Caco-2 (cell line): ENCODE measurements around the gene NUP210. TPM values are rescaled to one million over a fixed set of nuclear protein-coding genes. Genes with fewer than 3 reads are reported as not detected.
A peak's percentile ranks its signal among the peaks of the same experiment; 100 is the strongest.
"Not testable (repeated sequence)": the region's sequence is repeated elsewhere in the genome, so short reads cannot be mapped to it uniquely, and the experiment has no call there.

Source experiments
- BruUV-seq: library from RNA; stranded (reverse); fragments of 400-500 nt; replicated peaks from 2 replicates; lab custom pipeline; 2021; lab: Mats Ljungman, UMichigan
- CTCF ChIA-PET: fragments of 300-600 bp; sonication (Branson Sonifier 250); formaldehyde crosslinking; loops from one replicate; lab custom pipeline; 2022; ENCODE audit warnings: antibody characterized with exemption; lab: Charles Lee
- POLR2A ChIA-PET: fragments of 300-600 bp; sonication (Branson Sonifier 250); formaldehyde crosslinking; loops from one replicate; lab custom pipeline; 2022; ENCODE audit warnings: antibody characterized with exemption; lab: Charles Lee
- DNase-seq, 2 experiments: peaks; one replicate each; pipeline versions ENCODE4 v3.0.0 to v3.0.0-alpha.2; 2020 to 2022
- H3K27me3 ChIP-seq: replicated peaks from 2 replicates; pipeline ENCODE4 v1.6.0; 2011; ENCODE audit warnings: low read length; ENCODE audit not compliant: control insufficient read depth, insufficient read depth
- H3K36me3 ChIP-seq: 2 replicates; pipeline ENCODE4 v1.5.1; 2011; ENCODE audit warnings: low read length; ENCODE audit not compliant: control insufficient read depth, insufficient read depth
- H3K4me1 ChIP-seq: fragments of 250-450 bp; sonication (Bioruptor Pico); 2 replicates; pipeline ENCODE4 v1.5.1; 2020; ENCODE audit warnings: mild to moderate bottlenecking
- H3K4me3 ChIP-seq: 2 replicates; pipeline ENCODE4 v1.5.1; 2011; ENCODE audit warnings: low read depth, mild to moderate bottlenecking, control low read depth, low read length
- H3K9me3 ChIP-seq: fragments of 250-450 bp; sonication (Bioruptor Pico); 2 replicates; pipeline ENCODE4 v1.5.1; 2020; ENCODE audit warnings: mild to moderate bottlenecking, moderate library complexity
- H3K27ac Mint-ChIP-seq: one replicate; pipeline ENCODE4 v1.8.0; 2022; ENCODE audit warnings: mixed read lengths; ENCODE audit not compliant: unreplicated experiment
- H3K27me3 Mint-ChIP-seq: one replicate; pipeline ENCODE4 v1.8.0; 2022; ENCODE audit warnings: mixed read lengths; ENCODE audit not compliant: insufficient read depth, unreplicated experiment
- H3K36me3 Mint-ChIP-seq: one replicate; pipeline ENCODE4 v1.8.0; 2022; ENCODE audit warnings: mild to moderate bottlenecking, mixed read lengths; ENCODE audit not compliant: insufficient read depth, unreplicated experiment
- H3K4me1 Mint-ChIP-seq: one replicate; pipeline ENCODE4 v1.8.0; 2022; ENCODE audit warnings: low read depth, mixed read lengths; ENCODE audit not compliant: unreplicated experiment
- H3K4me3 Mint-ChIP-seq: one replicate; pipeline ENCODE4 v1.8.0; 2022; ENCODE audit warnings: mild to moderate bottlenecking, moderate library complexity, mixed read lengths; ENCODE audit not compliant: unreplicated experiment
- H3K9me3 Mint-ChIP-seq: one replicate; pipeline ENCODE4 v1.8.0; 2022; ENCODE audit warnings: mixed read lengths; ENCODE audit not compliant: unreplicated experiment
- CTCF ChIP-seq, 2 experiments: fragments of 200-600 bp in 1 of 2; IDR thresholded peaks; 1 replicate in 1 of 2; 2 replicates in 1 of 2; pipeline versions ENCODE4 v1.5.1 to v1.8.0; 2011 to 2022; ENCODE audit warnings: antibody characterized with exemption in 1 of 2, control low read depth in 1 of 2, inconsistent platforms in 1 of 2, low read depth in 1 of 2, low read length in 1 of 2, mild to moderate bottlenecking in 1 of 2, moderate library complexity in 1 of 2; ENCODE audit not compliant: insufficient read depth in 1 of 2, severe bottlenecking in 1 of 2, unreplicated experiment in 1 of 2
- intact Hi-C: fragments of 100-400 bp; cut with micrococcal nuclease; formaldehyde crosslinking; loops from one replicate; pipeline ENCODE4 v1.10.0; 2022; ENCODE audit not compliant: unreplicated experiment
- total RNA-seq: library from RNA; stranded (reverse); gene quantifications from 2 replicates; pipeline ENCODE4 v1.2.3, GENCODE V29; 2022

NUP210 gene
- total RNA-seq, 1 experiment from 2014 or later = 63.7 TPM

GRCh38 chr3:13451301-13451673 is 31.2 kb upstream of the NUP210 start:
- H3K4me1 Mint-ChIP-seq = no peaks in the 10 kb centered on the region
- H3K36me3 Mint-ChIP-seq = no peaks in the 10 kb centered on the region
- no peaks in the 10 kb centered on the region for H3K9me3 Mint-ChIP-seq
- peak overlapping the region; percentile 92 for H3K27ac Mint-ChIP-seq
- no peak for TF ChIP-seq CTCF (IDR thresholded peaks at IDR 0.05; ENCODE audit: insufficient read depth in 1 of 2, low read depth in 1 of 2, low read length in 1 of 2, severe bottlenecking in 1 of 2, unreplicated experiment in 1 of 2)
- TSS peak; percentile 88 for BruUV-seq
- no peaks in the 10 kb centered on the region for H3K27me3 ChIP-seq
- peak in 1 of 2 experiments; percentile 40 for DNase-seq
- H3K27me3 Mint-ChIP-seq = no peaks in the 10 kb centered on the region
- no peaks in the 10 kb centered on the region for H3K9me3 ChIP-seq
- ChIA-PET POLR2A (interaction anchor here (1.0 kb wide), 1 partner anchor 28 kb away, joined by 3 read pairs; no protein-coding TSS in a partner anchor), CTCF (interaction anchor here (0.6 to 2.2 kb wide), 12 partner anchors 10 to 445 kb away, joined by 3 to 23 read pairs (median 4); partner anchors contain the start of gene HDAC11)
- no peaks in the 10 kb centered on the region for H3K36me3 ChIP-seq
- intact Hi-C loops = loop anchor here (5.0 to 10.0 kb wide), 2 partner anchors 99 to 226 kb away; no protein-coding TSS in a partner anchor
- H3K4me1 ChIP-seq = no peaks in the 10 kb centered on the region
- peak overlapping the region; percentile 78 for H3K4me3 Mint-ChIP-seq
- peak overlapping the region; percentile 68 for H3K4me3 ChIP-seq

DNA sequence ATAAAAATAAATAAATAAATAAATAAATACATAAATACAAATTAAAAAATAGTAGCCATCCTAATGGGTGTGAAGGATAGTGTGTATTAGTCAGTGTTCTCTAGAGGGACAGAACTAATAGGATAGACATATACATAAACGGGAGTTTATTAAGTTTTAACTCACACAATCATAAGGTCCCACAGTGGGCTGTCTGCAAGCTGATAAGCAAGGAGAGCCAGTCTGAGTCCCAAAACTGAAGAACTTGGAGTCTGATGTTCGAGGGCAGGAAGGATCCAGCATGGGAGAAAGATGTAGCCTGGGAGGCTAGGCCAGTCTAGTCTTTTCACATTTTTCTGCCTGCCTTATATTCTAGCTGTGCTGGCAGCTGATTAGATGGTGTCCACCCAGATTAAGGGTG is 22.8 kb upstream of the NUP210 start:
- H3K4me1 ChIP-seq, H3K4me1 Mint-ChIP-seq, H3K27me3 Mint-ChIP-seq, H3K27me3 ChIP-seq, CTCF ChIA-PET, H3K36me3 Mint-ChIP-seq, intact Hi-C loops, H3K4me3 Mint-ChIP-seq, H3K27ac Mint-ChIP-seq, POLR2A ChIA-PET, H3K36me3 ChIP-seq, H3K9me3 ChIP-seq, H3K4me3 ChIP-seq, BruUV-seq, DNase-seq, H3K9me3 Mint-ChIP-seq: not testable (repeated sequence)

DNA sequence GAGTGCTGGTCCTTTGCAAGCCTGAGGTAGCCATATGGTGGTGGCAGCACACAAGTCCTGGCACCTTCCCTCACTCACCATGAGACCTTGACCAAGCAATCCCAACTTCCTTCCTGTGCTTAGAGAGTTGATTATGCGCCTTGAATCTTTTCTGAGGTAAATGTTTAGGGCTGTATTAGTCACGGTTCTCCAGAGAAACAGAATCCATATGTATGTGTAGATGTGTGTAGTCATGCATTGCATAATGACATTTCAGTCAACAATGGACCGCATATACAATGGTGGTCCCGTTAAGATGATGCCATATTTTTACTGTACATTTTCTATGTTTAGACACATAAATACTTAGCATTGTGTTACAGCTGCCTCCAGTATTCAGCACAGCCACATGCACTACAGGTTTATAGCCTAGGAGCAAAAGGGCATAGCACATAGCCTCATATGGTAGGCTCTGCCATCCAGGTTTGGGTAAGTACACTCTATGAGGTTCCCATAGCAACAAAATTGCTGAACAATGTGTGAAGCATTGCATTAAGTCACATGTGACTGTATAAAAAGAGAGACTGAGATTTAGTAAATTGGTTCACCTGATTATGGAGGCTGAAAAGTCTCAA is 20.2 kb upstream of the NUP210 start:
- POLR2A ChIA-PET = no interaction called here
- Histone ChIP-seq H3K27me3 (no peaks in the 10 kb centered on the region), H3K4me3 (no peak overlapping the region), H3K9me3 (no peaks in the 10 kb centered on the region), H3K4me1 (no peaks in the 10 kb centered on the region), H3K36me3 (no peaks in the 10 kb centered on the region)
- CTCF ChIA-PET = no interaction called here
- H3K36me3 Mint-ChIP-seq = no peaks in the 10 kb centered on the region
- no TSS peak for BruUV-seq
- no peaks in the 10 kb centered on the region for H3K9me3 Mint-ChIP-seq
- no peak overlapping the region for H3K27ac Mint-ChIP-seq
- H3K27me3 Mint-ChIP-seq = no peaks in the 10 kb centered on the region
- intact Hi-C loops = no loop called here
- no peak for TF ChIP-seq CTCF (IDR thresholded peaks at IDR 0.05; ENCODE audit: insufficient read depth in 1 of 2, low read depth in 1 of 2, low read length in 1 of 2, severe bottlenecking in 1 of 2, unreplicated experiment in 1 of 2)
- H3K4me1 Mint-ChIP-seq = no peaks in the 10 kb centered on the region
- no peak overlapping the region for H3K4me3 Mint-ChIP-seq
- DNase-seq = no peak

GRCh38 chr3:13436213-13436612 is 16.1 kb upstream of the NUP210 start:
- CTCF ChIA-PET, H3K36me3 Mint-ChIP-seq: not testable (repeated sequence)

More at GRCh38 chr3:13436213-13436612, 16.1 kb upstream of the NUP210 start:
- H3K4me1 Mint-ChIP-seq, H3K36me3 ChIP-seq, H3K27me3 ChIP-seq, intact Hi-C loops, H3K4me1 ChIP-seq, H3K27ac Mint-ChIP-seq, DNase-seq, H3K4me3 ChIP-seq, POLR2A ChIA-PET, H3K9me3 ChIP-seq, H3K4me3 Mint-ChIP-seq, H3K27me3 Mint-ChIP-seq, BruUV-seq, H3K9me3 Mint-ChIP-seq: not testable (repeated sequence)
